Rectal smooth muscle tissue (tissue), 1 donor: ENCODE data around the gene TBCB.
"Not testable (repeated sequence)": the region's sequence is repeated elsewhere in the genome, so short reads cannot be mapped to it uniquely, and the experiment has no call there.

Experiments
- H3K27ac ChIP-seq: one replicate; pipeline ENCODE4 v1.7.0; 2013; ENCODE audit warnings: low read depth, low read length, inconsistent platforms
- H3K27me3 ChIP-seq: one replicate; pipeline ENCODE4 v1.7.0; 2013; ENCODE audit warnings: low read length; ENCODE audit not compliant: control insufficient read depth, insufficient read depth
- H3K36me3 ChIP-seq: one replicate; pipeline ENCODE4 v1.7.0; 2013; ENCODE audit warnings: low read length; ENCODE audit not compliant: control insufficient read depth, insufficient read depth
- H3K4me1 ChIP-seq: one replicate; pipeline ENCODE4 v1.7.0; 2013; ENCODE audit warnings: low read length; ENCODE audit not compliant: control insufficient read depth, insufficient read depth
- H3K4me3 ChIP-seq: one replicate; pipeline ENCODE4 v1.7.0; 2013; ENCODE audit warnings: low read length
- H3K9ac ChIP-seq: one replicate; pipeline ENCODE4 v1.7.0; 2013; ENCODE audit warnings: low read length

Gene TBCB

GRCh38 chr19:36121486-36122124 is 6.3 kb downstream of the TBCB start:
- Histone ChIP-seq H3K9ac (no peak overlapping the region), H3K27me3 (no peaks in the 10 kb centered on the region), H3K36me3 (peaks cover 13% of the 10 kb centered on the region), H3K27ac (no peak overlapping the region), H3K4me1 (no peaks in the 10 kb centered on the region), H3K4me3 (no peak overlapping the region)

GRCh38 chr19:36125557-36125956 is 10.3 kb downstream of the TBCB start:
- H3K27me3 ChIP-seq, result no peaks in the 10 kb centered on the region

GRCh38 chr19:36128392-36128736 is 13.1 kb downstream of the TBCB start:
- Histone ChIP-seq H3K4me3 (peak overlapping the region; percentile 61), H3K9ac (peak overlapping the region; percentile 43), H3K36me3 (peaks cover 3% of the 10 kb centered on the region), H3K4me1 (no peaks in the 10 kb centered on the region), H3K27me3 (no peaks in the 10 kb centered on the region), H3K27ac (peak overlapping the region; percentile 80)

More at GRCh38 chr19:36125557-36125956, 10.3 kb downstream of the TBCB start:
- no peak overlapping the region for H3K27ac ChIP-seq
- no peak overlapping the region for H3K9ac ChIP-seq
- H3K4me3 ChIP-seq, result no peak overlapping the region
- peaks cover 10% of the 10 kb centered on the region for H3K36me3 ChIP-seq
- no peaks in the 10 kb centered on the region for H3K4me1 ChIP-seq

GRCh38 chr19:36131221-36131620 is 16.0 kb downstream of the TBCB start:
- not testable (repeated sequence) for H3K27me3 ChIP-seq, H3K36me3 ChIP-seq, H3K9ac ChIP-seq, H3K4me1 ChIP-seq, H3K4me3 ChIP-seq, H3K27ac ChIP-seq

GRCh38 chr19:36134867-36135266 is 19.6 kb downstream of the TBCB start:
- H3K4me3 ChIP-seq, H3K4me1 ChIP-seq, H3K27ac ChIP-seq, H3K9ac ChIP-seq, H3K36me3 ChIP-seq, H3K27me3 ChIP-seq: not testable (repeated sequence)

DNA sequence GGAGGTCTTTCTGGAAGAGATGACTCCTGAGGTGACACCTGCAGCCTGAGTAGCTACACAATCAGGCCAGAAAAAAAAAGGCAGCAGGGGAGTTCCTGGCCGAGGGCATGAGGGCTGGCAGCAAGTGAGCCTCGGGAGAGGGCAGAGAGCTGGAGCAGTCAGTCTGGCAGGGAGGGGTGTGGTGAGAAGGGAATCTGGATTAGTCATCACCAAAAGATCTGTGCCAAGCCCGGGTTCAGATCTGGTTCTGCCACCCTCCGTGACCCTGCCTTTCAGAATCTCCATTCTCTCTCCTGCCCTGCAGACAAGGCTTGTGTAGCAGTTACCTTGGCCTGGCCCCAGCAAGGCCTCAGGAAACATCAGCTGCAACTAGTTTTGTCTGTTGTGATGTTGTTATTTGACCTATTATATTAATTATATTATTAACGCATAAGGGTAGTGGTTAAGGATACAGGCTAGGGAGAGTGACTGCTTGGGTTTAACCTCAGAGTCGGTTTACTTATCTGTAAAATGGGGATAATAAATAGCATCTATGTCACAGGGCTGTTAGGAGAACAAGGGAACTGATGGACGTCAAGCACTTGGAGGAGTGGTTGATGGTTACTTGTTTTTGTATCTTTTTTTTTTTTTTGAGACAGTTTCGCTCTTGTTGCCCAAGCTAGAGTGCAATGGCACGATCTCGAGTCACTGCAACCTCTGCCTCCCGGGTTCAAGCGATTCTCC is 21.9 kb downstream of the TBCB start:
- Histone ChIP-seq H3K27ac (peak overlapping the region; percentile 29), H3K9ac (no peak overlapping the region), H3K27me3 (no peaks in the 10 kb centered on the region)

GRCh38 chr19:36139120-36139472 is 23.8 kb downstream of the TBCB start:
- H3K27me3 ChIP-seq, result no peaks in the 10 kb centered on the region
- H3K4me3 ChIP-seq, result peak overlapping the region; percentile 98
- H3K27ac ChIP-seq, result peak overlapping the region; percentile 95
- peaks cover 6% of the 10 kb centered on the region for H3K4me1 ChIP-seq
- H3K36me3 ChIP-seq, result peaks cover 10% of the 10 kb centered on the region
- peak overlapping the region; percentile 82 for H3K9ac ChIP-seq

More for the DNA sequence above, 21.9 kb downstream of the TBCB start:
- no peaks in the 10 kb centered on the region for H3K36me3 ChIP-seq
- peaks cover 6% of the 10 kb centered on the region for H3K4me1 ChIP-seq
- peak overlapping the region; percentile 0 for H3K4me3 ChIP-seq

- H3K27me3 ChIP-seq, result no peaks in the 10 kb centered on the region
- H3K27ac ChIP-seq, result peak within 1 kb of the TSS; percentile 95
- peaks cover 15% of the 10 kb centered on the region for H3K36me3 ChIP-seq
- peak within 1 kb of the TSS; percentile 98 for H3K4me3 ChIP-seq
- peaks cover 6% of the 10 kb centered on the region for H3K4me1 ChIP-seq
- H3K9ac ChIP-seq, result peak within 1 kb of the TSS; percentile 92
These were observed 24.4 kb downstream of the TBCB start, which contains the start of gene CAPNS1 for GRCh38 chr19:36139473-36140303. CAPNS1 (plus strand) TSS chr19:36140066; CDS start chr19:36141012, 946 bp downstream.

DNA sequence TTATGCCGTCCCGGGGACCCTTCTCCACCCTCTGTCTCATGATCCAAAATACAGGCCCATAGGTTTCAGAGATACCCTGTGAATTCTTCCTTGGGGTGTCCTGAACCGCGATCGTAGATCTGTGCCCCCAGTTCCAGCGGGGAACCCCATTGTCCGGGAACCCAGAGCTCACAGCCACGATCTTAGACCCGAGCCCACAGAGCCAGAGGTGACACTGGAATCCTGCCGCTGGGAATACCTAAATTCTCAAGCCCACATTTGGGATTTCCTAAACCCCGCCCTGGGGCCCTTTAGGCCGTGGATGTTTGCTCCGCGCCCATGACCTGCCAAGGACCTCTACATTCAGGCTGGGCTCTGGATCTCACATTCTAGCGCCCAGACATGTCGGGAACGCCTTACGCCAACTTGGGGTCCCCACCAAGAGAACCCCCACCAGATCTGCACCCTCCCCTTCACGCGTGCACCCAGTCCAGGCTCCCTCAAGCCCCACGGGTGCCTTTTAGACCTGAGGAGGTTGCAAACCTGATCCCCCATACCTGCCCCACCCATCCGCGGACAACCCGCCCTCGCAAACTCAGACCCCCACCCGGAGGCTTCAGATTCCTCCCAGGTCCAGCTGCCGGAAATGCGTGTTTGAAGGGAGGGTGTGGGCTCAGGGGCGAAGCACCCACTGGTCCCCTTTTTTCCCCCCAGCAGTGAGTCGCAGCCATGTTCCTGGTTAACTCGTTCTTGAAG is 25.2 kb downstream of the TBCB start:
- Histone ChIP-seq H3K4me3 (peak overlapping the region; percentile 98), H3K27me3 (no peaks in the 10 kb centered on the region), H3K36me3 (peaks cover 19% of the 10 kb centered on the region), H3K9ac (peak overlapping the region; percentile 92), H3K27ac (peak overlapping the region; percentile 95), H3K4me1 (peaks cover 6% of the 10 kb centered on the region)

DNA sequence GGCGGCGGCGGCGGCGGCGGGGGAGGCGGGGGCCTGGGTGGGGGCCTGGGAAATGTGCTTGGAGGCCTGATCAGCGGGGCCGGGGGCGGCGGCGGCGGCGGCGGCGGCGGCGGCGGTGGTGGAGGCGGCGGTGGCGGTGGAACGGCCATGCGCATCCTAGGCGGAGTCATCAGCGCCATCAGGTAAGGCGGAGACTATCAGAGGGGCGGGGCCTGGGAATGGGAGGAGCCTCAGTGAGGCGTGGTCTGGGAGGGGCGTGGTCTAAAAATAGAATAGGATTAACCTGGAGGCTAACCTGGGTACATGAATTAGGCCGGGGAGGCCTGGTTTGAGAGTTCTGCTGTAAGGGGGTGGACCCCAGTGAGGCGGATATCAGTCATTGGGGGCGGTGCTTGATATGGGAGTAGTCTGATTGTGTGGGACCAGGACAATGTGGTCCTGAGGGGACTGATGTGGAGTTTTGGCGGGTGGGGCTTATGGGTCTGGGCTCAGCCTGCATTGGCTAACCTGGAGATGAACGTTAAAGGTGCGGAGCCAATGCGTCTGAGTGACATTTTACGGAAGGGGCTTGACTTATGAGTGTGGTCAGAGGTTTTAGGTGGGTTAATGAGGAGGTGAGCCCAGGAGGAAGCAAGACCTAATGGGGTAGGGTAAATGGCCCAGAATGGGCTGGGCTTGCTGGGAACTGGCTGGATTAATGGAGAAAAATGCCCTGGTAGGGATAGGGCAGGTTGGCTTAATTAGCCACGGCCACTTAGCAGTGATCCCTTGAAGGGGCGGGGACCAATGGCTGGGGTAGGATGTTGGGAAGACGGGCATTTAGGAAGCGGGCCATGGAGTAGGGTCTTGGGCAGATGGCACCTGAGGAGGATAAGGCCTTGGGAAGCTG is 26.0 kb downstream of the TBCB start:
- H3K27ac ChIP-seq, result peak overlapping the region; percentile 95
- peak overlapping the region; percentile 98 for H3K4me3 ChIP-seq
- H3K36me3 ChIP-seq, result peaks cover 27% of the 10 kb centered on the region
- peaks cover 6% of the 10 kb centered on the region for H3K4me1 ChIP-seq
- no peak overlapping the region for H3K9ac ChIP-seq
- no peaks in the 10 kb centered on the region for H3K27me3 ChIP-seq

GRCh38 chr19:36142046-36142445 is 26.8 kb downstream of the TBCB start:
- peaks cover 35% of the 10 kb centered on the region for H3K36me3 ChIP-seq
- no peaks in the 10 kb centered on the region for H3K27me3 ChIP-seq
- H3K27ac ChIP-seq, result no peak overlapping the region
- no peak overlapping the region for H3K9ac ChIP-seq
- no peak overlapping the region for H3K4me3 ChIP-seq
- peaks cover 4% of the 10 kb centered on the region for H3K4me1 ChIP-seq
